ENCODE measurements around the gene PYGO2. TPM values are rescaled to one million over a fixed set of nuclear protein-coding genes. Genes with fewer than 3 reads are reported as not detected.

Gene PYGO2
- total RNA-seq, 1 donor from 2014 or later = 19.2 TPM

DNA sequence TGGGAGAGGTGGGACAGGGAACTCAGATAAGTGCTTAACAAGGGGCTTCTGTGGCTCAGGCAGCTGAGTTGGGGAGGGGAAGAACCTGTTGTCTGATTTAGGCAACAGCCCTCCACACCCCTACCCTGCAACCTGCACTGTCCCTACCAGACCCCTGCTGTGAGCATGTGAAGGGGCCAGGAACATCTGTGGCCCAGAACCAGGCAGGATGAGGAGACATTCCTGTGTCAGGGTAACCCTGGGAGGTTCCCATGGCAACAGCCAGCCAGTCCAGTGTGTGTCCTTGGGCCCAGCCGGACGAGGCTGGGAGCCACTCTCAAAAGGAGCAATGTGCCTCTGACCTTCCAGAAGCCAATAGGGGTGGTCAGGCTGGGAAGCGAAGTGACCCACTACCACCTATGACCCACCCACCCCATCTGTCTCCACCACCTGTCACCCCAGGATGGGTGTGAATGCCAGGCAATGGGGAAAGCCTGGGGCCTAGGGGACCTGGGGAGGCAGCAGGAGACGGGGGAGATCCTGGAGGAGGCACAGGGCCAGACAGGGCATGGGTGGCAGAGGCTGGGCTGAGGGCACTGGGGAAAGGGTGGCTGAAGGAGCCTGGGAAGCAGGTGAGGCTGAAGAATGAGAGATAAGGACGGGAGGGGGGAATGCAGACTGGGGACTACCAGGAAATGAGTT lies 20.1 kb downstream of the PYGO2 start:
- TF ChIP-seq POLR2AphosphoS5 (IDR thresholded peaks at IDR 0.05; ENCODE audit: insufficient read depth in 1 of 2, low read depth in 1 of 2) (no peak), POLR2A (IDR thresholded peaks at IDR 0.05) (no peak)
- TF ChIP-seq, protein P1, sequence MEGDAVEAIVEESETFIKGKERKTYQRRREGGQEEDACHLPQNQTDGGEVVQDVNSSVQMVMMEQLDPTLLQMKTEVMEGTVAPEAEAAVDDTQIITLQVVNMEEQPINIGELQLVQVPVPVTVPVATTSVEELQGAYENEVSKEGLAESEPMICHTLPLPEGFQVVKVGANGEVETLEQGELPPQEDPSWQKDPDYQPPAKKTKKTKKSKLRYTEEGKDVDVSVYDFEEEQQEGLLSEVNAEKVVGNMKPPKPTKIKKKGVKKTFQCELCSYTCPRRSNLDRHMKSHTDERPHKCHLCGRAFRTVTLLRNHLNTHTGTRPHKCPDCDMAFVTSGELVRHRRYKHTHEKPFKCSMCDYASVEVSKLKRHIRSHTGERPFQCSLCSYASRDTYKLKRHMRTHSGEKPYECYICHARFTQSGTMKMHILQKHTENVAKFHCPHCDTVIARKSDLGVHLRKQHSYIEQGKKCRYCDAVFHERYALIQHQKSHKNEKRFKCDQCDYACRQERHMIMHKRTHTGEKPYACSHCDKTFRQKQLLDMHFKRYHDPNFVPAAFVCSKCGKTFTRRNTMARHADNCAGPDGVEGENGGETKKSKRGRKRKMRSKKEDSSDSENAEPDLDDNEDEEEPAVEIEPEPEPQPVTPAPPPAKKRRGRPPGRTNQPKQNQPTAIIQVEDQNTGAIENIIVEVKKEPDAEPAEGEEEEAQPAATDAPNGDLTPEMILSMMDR (IDR thresholded peaks at IDR 0.05) = no peak
- intact Hi-C loops (cut with DNase I) = no loop called here
- peak overlapping the region; percentile 99 for H3K27ac ChIP-seq

DNA sequence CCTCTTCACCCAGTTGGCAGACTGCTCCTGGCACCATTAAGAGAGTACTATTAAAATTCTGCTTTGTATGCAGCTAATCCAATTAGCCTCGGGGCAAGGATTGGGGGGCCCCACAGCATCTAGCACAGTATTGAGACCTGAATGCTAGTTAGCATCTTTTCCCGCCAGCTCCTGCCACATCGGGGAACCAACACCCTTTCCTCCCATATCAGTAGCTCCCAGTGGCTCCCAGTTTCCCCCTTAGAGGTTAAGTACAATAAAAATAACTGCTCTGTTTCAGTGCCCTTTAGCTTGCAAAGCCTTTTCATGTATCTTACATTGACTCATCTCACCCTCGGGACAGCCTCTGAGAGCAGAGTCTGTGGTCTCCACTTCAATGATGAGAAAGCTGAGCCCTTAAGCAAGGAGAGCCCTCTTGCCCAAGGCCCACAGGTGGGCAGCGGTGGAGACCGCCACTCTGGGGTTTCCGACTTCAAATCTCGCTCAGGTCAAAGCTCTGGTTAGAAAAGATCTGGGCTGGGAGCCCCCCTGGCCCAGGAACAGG lies 20.9 kb downstream of the PYGO2 start:
- Histone ChIP-seq H3K27ac (peak overlapping the region; percentile 99), H3K4me1 (peaks cover 75% of the 10 kb centered on the region), H3K9me3 (no peaks in the 10 kb centered on the region)

More for the DNA sequence above, 20.1 kb downstream of the PYGO2 start:
- H3K27me3 ChIP-seq = no peaks in the 10 kb centered on the region
- H3K4me3 ChIP-seq = no peak overlapping the region
- DNase-seq (ENCODE audit: extremely low spot score in 2 of 2) = no peak
- H3K4me1 ChIP-seq = peaks cover 70% of the 10 kb centered on the region
- peaks cover 0 to 5% of the 10 kb centered on the region in 2 donors for H3K36me3 ChIP-seq
- no peaks in the 10 kb centered on the region for H3K9me3 ChIP-seq

DNA sequence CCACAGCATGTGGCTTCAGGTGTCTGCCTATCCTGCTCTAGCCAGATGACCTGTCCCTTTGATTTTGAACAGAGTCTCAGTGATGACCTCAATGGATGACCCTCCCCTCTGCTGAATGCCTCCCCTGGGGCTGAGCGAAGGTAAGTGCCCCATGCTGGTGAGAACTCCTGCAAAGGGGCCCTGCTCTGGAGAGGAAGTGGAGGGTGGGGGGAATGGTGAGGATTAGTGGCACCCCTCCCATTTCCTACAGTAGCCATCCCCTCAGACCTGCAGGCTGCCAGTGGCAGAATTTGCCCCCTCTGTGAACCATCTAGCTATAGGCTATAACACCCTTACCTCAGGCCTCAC lies 21.4 kb downstream of the PYGO2 start:
- Histone ChIP-seq H3K9me3 (no peaks in the 10 kb centered on the region), H3K36me3 (no peaks in the 10 kb centered on the region), H3K27me3 (no peaks in the 10 kb centered on the region), H3K27ac (peak overlapping the region; percentile 99), H3K4me3 (no peak overlapping the region), H3K4me1 (peaks cover 80% of the 10 kb centered on the region)
- TF ChIP-seq POLR2AphosphoS5 (IDR thresholded peaks at IDR 0.05; ENCODE audit: insufficient read depth in 1 of 2, low read depth in 1 of 2) (no peak), POLR2A (IDR thresholded peaks at IDR 0.05) (no peak)
- TF ChIP-seq, protein P1 (IDR thresholded peaks at IDR 0.05) = no peak
- intact Hi-C loops (cut with DNase I) = no loop called here
- DNase-seq (ENCODE audit: extremely low spot score in 2 of 2) = no peak

More for the DNA sequence above, 20.9 kb downstream of the PYGO2 start:
- no peak for TF ChIP-seq POLR2AphosphoS5 (IDR thresholded peaks at IDR 0.05; ENCODE audit: insufficient read depth in 1 of 2, low read depth in 1 of 2)
- no peak for TF ChIP-seq POLR2A (IDR thresholded peaks at IDR 0.05)
- TF ChIP-seq, protein P1 (IDR thresholded peaks at IDR 0.05) = no peak
- no peaks in the 10 kb centered on the region for H3K27me3 ChIP-seq
- no peaks in the 10 kb centered on the region for H3K36me3 ChIP-seq
- H3K4me3 ChIP-seq = no peak overlapping the region
- intact Hi-C loops (cut with DNase I) = no loop called here
- DNase-seq (ENCODE audit: extremely low spot score in 2 of 2) = no peak

DNA sequence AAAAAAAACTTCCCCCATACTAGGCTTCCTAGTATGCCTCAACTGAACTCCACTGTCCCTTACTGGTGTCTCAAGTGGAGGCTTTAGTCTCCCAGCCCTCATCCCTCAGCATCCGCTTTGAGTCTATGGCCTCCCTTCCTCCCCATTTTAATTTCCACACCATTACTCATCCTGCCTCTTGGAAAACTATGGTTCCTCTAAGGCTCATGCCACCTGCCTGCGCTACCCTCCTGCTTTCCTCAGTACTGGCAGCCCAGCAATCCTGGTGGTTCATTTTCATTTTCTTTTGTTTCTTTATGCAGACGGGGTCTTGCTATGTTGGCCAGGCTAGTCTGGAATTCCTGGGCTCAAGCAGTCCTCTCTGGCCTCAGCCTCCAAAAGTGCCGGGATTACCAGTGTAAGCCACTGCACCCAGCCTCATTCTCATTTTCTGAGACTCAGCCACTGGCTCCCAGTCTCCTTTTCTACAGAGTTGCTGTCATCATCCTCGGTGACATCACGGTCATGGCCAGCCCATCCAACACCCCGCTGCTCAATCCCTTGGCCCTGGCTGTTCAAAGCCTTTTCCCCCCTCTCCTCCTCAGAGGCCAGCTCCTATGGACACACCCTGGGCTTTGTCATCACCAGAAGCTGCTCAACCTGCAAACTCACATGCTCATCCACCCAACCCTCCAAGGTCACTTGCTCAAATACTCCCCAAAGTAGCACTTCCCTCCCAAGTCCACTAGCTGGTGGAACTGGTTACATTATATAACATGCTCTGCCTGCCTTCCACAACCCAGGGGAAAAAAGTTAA lies 22.8 kb downstream of the PYGO2 start:
- DNase-seq (ENCODE audit: extremely low spot score in 2 of 2) = no peak
- Histone ChIP-seq H3K27me3 (no peaks in the 10 kb centered on the region), H3K36me3 (no peaks in the 10 kb centered on the region), H3K4me1 (peaks cover 76% of the 10 kb centered on the region), H3K4me3 (no peak overlapping the region), H3K9me3 (no peaks in the 10 kb centered on the region), H3K27ac (peak overlapping the region; percentile 99)
- TF ChIP-seq POLR2A (IDR thresholded peaks at IDR 0.05) (no peak), POLR2AphosphoS5 (IDR thresholded peaks at IDR 0.05; ENCODE audit: insufficient read depth in 1 of 2, low read depth in 1 of 2) (peak; percentile 19 to 67)
- TF ChIP-seq, protein P1 (IDR thresholded peaks at IDR 0.05) = no peak
- intact Hi-C loops (cut with DNase I) = loop anchor here (5.0 kb wide), 1 partner anchor 123 kb away; the partner anchor contains the start of gene EFNA4
